Activated T-cell treated with anti-CD3 and anti-CD28 coated beads for 48 hours (primary cell): ENCODE data around the gene INF2.

Source experiments
- DNase-seq: peaks from one replicate; pipeline ENCODE4 v3.0.0-alpha.2; 2020; ENCODE audit warnings: low read depth

INF2 gene

DNA sequence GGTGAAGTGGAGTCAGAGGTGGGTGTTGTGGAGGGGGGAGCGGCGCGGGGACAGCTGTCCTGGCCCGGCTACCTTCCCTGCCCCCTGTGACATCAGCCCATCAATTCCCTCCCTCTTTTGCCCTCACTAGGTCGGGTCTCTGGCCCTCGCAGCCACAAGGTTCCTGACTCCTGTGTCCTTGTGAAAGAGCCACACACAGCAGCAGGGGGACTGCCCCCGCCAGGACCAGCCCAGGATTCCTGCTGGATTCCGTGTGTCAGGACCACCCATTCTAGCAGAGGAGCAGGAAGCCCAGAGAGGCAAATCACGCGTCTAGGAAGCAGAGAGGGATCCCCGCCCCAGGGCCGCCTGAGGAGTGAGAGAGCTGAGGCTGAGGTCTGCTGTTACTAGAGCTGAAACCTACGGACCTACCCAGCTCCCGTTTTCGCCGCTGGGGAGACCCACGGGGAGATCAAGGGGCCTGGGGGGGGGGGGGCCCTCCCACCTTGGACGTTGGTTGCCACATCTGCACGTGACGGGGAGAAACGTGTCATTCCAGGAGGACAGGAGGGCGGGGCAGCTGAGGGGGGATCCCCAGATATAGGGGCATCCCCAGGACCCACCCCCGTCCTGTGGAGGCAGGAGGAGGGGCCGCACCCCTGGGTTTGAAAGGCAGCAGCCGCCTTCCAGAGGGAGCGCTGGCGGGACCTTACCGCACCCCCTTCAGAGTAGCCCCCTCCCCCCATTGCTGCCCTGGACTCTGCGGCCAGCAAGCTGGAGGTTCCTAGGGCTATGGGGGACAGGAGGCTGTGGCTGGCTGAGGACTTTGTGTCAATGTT, 12.5 kb upstream of the INF2 start:
- DNase-seq = peak; percentile 48

DNA sequence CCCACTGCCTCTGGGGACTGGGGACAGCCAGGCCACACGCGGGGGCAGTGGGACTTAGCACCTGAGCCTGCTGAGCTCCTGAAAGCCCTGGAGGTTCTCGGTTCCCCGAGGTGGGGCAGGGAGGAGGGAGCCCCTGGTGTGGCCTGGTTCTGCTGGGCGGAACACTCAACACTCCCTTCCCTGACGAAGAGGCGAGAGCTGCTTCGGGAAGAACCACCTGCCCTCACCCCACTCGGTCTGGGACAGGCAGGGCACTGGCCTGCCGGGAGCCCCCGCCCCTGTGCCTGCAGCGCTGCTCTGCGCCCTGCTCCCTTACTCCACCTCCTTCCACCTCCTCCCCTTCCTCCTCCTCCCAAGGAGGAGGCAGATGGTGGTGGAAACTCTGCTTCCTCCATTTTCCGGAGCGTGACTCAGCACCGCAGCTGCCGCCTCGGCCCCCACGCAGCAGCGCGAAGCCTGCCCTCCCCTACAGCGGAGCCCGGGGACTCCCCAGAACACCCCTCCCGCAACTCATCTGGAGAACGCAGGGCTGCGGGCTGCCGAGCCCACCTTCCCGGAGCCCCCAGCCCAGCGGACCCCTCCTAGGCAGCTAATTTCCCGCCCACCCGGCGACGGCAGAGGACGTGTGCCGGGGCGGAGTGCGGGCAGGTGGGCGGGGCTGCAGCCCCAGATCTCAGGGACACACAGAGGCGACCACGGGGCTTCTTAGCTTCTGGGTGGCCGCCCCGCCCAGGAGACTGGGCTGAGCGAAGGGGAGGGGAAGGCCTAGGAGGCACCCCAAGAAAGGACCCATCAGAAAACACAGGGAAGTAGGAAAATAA, 11.7 kb upstream of the INF2 start:
- peak; percentile 72 for DNase-seq

DNA sequence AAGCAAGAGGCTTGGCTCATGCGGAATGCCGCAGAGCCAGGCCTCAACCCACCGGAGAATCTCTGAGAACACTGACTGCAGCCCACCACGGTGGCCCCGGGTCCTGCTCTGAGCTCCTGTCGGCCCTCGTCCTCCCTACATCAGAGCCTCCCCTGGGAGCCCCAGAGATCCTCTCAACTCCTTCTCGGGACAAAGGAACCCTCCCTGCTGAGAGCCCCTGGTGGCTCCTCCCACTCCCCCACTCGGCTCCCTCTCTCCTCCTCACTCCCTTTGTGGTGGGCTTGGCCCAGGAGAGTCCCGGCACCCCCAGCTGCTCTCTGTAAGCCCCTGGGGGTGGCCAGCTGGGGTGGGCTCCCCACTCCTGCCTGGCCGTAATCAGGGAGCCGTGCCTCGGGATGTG, 11.1 kb upstream of the INF2 start:
- DNase-seq = no peak

DNA sequence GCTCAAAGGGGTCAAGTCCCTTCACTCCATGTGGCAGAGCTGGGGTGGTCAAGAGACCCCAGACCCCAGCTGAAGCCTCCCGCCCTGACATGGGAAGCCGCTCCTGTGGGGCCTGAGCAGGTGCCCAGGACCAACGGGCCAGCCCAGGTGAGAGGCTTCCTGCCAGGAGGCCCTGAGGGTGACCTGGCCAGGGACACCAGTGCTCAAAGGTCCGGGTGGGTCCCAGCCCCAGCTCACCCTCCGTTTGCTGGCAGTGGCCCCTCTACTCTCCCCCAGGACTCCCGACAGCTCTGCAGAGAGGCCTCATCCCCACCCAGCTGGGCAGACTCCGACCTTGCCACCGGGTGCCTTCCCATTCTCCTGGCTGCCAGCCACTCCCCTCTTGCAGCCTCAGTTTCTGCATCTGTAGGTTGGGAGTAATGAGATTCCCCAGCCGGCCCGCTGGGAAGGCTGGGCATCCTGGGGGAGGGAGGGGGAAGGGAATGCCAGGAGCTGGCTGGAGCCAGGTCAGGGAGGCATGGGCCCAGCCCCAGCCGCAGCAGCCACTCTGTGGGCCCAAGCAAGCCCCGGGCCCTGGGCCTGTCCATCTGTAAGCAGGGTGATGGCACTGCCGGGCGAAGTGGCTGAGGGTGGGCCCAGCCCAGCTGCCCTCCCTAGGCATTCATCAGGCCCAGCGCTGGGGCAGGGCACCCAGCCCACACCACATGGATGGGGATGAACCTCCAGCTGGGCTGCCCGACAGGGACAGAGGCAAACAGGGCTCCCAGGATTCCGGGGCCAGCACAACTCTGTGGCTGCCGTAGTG, 10.3 kb upstream of the INF2 start:
- no peak for DNase-seq

DNA sequence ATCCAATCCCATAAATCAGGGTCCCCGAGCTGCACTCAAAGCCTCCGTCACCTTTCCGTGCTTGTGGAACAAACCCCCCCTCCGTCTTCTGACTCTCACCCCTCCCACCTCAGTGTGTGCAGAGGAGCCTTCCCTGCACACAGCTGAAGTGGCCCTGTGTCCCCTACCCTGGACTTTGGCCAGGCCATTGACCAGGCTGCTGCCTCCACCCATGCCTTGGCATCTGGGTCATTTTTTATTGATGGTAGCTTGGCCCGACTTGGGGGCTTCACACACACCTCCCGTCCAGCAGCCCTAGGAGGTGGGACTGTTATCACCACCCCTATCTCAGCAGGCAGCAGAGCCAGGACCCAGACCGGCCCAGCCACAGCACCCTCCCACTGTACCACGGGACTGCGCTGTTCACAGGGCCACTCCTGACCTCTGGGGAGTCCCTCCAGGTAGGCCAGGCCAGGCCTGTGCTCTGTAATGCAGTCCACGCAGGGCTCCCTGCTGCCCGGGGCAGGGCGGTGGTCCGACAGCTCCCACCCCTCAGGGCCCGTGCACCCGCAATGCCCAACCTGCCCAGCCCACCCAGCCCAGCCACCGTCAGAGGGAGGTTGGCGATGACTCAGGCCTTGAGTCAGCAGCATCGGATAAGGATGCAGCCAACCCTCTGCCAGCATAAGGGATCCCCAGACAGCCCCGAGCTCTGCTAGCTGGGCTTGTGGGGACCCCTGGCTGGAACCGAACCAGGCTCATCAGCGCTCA, 9.2 kb upstream of the INF2 start:
- no peak for DNase-seq

DNA sequence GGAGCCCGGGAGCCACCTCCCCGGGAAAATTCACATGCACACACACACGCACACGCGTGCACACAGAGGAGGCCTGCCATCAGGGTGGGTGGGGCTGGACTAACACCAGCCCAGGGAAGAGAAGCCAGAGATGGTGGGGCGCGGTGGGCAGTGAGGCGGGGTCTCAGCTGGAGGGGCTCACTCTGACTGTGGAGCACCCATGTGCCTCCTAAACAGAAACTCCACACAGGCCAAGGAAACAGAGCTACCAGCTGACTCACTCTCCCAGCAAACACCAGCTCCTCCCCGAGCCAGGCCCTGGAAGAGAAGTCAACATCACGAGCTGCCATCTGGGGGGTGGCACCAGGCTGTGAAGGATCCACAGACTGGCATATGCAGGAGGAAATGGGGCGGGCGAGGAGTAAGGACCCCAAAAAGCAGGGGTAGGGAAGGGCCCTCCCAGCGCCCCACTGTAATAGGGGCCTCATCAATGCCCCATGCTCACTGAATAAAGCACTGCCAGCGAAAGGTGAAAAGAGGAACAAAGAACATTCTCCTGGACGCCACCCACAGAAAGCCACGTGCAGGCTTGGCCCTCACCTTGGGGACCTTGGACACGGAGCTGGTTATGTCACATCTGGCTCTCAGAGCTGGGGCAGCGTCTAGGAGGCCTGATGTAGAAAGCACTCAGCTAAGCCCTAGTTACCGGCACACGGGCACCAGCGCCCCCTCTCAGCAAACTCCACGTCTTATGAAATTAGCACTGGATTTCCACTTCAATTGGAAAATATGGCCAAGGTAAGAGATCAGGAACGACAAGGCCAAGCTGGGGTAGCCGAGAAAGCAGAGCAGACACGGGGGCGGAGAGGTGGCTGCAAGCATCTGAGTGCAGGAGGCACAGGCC, 8.4 kb upstream of the INF2 start:
- no peak for DNase-seq

DNA sequence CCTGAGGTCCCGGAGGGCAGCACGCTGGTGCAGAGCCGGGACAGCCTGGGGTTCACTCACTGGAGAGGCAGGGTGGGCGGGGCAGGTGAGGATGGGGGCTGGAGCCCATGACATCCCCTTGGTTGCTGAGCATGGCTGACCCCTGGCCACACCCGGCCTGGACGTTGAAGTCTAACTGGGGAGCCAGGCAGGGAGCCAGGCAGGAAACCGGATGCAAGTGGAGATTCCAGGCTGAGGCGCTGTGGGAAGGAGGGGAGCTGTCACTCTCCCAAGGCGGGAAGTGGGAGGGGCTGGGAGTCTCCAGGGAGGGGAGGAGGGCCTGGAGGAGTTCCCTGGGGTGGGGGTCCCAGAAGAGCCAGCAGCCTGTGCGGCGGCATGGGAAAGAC, 7.7 kb upstream of the INF2 start:
- DNase-seq = no peak

DNA sequence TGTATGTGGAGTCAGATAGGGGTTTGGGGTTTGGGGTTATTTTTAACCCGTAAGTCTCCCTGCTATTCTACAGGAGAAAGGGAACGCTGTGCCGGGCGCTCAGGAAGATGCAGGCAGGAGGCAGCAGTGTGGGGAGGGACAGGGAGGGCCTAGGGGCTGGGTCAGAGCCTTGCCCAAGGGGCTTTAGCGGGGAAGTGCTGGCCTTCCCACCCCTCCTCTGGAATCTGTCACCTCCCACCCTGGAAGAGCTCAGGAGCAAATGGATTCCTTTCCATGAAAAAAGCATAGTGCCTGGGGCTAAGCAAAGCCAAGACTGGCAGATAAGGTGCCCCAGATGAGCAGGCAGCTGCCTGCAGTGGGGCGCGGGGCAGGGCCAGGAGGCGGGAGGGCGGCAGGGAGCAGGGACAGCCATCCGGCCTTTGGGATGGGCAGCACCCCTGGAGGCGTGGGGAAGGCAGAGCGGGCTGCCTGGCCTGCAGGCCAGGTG, 7.3 kb upstream of the INF2 start:
- no peak for DNase-seq

DNA sequence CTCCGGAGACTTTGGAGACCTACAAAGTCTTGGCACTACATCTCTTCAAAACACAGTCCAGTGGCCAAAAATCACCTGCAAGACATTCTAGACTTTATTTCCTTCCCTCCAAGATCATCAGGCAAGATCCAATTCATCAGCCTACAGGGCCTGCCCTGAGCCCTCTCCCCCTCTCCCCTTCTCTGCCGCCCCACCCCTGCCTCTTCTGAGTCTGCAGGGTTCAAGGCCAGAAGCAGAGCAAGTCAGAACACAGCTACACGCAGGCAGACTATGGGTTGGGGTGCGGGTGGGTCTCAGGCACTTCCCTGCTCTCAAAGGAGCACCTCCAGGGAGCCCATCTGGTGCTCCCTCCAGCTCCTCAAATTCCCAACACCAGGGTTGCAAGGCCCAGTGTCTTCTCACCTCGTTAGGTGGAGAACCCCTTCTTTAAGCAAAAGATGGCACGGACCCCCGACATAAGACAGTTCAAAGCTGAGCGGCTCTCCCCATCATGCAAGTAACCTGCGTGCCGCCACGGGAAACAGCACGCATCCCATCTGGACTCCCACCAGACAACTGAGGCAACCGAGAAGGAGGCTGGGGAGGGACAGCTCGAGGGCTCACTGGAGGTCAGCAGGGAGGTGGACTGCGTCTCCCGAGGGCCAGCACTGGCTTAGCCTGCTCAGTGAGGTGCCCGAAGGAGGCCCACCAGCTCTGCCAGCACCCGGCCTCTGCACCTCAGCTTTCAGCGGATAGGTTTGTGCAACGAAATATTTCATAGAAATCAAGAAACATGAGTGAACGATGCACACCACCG, 5.6 kb upstream of the INF2 start:
- no peak for DNase-seq

DNA sequence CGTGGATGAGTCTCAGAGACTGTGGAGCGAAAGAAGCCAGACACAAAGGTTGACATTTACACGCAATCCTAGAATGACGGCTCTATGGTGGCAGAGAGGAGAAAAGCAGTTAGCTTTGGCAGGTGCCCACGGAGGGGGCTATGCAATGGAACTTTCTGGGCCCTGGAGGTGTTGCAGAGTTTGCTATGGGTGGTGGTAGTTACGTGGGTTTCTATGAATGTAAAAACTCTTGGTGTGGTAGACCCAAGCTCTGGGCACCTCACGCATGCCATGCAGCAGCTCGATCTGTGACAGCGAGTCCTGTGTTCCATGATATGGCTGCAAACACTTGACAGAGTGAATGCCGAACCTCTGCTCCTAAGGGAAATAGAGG, 5.0 kb upstream of the INF2 start:
- no peak for DNase-seq

DNA sequence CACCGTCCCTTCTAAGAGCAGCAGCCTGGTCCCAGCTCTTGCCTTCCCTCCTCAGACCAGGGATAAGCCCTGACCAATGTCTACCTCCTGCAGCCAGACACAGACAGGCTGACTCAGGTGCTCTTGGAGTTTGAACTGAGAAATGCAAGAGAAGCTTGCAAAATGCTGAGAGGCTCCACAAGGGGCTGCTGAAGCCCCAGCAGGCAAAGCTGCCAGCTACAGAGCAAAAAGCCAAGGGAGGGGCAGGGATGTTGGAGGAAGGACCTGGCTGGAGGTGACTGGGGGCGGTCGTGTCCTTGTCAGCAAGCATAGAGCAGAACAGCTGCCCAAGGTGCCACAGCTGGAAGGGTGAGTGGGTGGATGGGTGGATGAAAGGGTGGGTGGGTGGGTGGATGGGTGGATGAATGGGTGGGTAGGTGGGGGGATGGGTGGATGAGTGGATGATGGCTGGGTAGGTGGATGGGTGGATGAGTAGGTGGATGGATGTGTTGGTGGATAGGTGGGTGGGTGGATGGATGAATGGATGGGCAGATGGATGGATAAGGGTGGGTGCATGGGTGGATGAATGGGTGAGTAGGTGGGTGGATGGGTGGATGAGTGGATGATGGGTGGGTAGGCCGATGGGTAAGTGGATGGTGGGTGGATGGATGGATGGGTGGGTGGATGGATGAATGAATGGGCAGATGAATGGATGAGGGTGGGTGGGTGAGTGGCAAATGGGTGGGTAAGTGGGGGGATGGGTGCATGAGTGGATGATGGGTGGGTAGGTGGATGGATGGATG, 4.0 kb upstream of the INF2 start:
- no peak for DNase-seq

DNA sequence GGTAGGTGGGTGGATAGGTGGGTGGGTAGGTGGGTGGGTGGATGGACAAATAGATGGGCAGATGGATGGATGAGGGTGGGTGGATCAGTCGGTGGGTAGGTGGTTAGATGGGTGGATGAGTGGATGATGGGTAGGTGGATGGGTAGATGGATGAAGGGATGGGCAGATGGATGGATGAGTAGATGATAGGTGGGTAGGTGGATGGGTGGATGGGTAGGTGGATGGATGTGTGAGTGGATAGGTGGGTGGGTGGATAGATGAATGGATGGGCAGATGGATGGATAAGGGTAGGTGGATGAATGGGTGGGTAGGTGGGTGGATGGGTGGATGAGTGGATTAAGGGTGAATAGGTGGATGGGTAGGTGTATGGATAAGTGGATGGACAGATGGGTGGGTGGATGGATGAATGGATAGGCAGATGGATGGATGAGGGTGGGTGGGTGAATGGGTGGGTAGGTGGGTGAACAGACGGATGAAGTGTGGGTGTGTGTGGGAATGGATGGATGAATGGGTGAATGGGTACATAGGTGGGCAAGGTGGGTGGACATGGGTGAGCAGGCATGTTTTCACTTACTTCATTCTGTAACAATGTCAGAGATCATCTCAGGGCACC, 3.3 kb upstream of the INF2 start:
- DNase-seq = no peak

DNA sequence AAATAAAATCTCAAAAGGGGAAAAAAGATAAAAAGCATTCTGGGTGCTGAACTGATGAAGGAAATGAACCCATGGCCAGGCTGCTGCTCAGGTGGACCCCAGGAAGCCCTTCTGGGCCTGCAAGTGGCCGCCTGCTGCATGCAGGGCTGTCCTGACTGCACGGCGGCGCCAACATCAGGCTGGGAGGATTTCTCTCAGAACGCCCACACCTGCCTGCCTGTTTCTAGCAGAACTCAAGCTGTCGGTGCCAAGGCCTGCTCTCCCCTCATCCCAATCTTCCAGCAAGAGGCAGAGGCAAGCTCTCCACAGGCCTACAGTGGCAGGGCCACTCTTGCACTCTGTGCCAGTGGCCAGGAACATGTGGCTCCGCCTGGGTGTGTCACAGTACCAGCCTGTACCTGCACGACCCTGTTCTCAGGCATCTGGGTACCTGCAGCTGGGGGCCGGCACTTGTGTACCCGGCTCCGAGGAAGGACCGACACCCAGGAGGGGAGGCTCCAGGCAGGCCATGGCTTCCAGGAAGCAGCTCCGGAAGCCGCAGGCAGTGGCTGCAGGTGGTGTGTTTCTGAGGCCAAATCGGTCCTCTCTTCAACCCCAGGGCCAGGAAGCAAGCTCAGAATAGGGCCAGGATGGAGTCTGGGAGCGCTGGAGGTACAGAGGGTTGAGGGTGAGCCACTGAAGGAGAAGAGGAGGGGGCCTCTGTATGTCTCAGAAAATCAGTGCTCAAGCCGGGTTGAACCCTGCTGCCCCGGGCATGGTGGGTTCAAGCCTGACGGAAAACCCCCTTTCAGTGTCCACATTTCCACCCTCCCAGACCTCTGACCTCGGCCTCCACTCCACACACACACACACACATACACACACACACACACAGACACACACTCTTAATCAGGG, 2.5 kb upstream of the INF2 start:
- no peak for DNase-seq

DNA sequence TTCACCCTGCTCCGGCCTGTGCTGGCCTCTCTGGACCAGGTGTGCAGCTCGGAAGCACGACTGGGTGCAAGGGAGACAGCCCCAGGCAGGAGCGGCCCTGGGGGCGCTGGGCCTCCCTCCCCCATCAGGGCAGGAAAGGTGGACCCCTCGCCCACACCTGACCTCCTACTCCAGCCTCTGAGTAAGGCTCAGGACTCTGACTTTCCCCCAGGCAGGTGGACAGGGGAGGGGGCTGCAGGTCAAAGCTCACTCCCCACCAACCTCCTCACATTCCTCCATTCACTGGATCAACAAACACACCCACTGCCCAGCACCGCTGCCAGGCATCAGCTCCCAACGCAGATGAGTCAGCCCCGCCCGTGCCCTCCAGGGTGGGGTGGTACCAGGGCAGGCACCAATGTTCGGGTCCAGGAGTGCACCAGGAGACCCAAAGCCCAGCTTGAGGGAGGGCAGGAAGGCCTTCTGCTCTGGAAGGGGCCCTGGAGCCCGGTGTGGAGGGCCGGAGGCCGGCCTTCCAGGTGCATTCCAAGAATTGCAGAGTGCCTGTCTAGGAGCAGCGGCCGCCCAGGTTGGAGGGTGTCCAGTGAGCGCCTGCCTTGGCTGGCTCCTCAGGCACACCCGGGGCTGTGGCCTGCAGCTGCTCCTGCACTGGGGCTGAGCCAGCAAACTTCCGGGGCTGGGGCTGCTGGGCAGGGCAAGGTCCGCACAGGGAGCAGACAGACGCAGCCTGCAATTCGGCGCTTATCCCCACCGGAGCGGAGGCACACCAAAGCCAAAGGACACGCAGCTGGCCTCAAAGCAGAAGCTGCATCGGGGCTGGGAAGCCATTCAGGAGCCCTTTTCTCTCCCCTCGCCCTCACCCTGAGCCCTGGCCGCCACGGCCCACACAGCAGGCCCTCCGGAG, 1.6 kb upstream of the INF2 start:
- DNase-seq = no peak

DNA sequence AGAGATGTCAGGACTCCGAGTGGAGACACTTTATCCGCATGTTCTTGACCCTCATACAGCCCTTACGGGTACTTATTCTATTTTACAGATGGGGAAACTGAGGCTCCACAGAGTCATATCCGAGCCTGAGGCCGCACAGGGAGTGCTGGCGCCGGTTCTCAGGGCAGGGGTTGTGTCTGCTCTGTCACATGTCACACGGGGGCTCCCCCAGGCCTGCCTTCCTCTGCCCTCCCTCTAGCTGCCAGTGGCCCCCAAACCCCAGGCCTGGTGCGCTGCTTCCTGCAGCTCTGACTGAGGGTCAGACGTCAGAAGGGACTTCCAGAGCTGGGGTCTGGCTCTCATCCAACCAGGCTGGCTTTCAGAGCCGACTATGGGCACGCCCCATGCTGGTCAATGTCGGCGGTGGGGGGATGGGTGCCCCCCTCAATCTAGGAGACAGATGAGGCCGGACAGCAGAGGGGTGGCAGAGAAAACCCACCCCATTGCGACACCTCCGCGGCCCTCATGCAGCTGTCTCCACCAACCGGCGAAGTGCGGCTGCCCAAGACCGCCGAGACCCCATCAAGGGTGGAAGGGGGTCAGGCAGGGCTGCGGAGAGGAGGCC, 811 bp upstream of the INF2 start:
- no peak for DNase-seq
